HG03457 (cell line): ENCODE measurements around the gene TMEM132C.
A peak's percentile ranks its signal among the peaks of the same experiment; 100 is the strongest.
"Not testable (repeated sequence)": the region's sequence is repeated elsewhere in the genome, so short reads cannot be mapped to it uniquely, and the experiment has no call there.

Source experiments
- ATAC-seq: cut with Tn5 transposase; IDR thresholded peaks from one replicate; pipeline ENCODE4 v1.9.1; 2021; ENCODE audit warnings: moderate number of reproducible peaks; ENCODE audit not compliant: unreplicated experiment

The TMEM132C gene

GRCh38 chr12:128603573-128604115 is 336.7 kb downstream of the TMEM132C start:
- no peak for ATAC-seq

- not testable (repeated sequence) for ATAC-seq
These were observed 337.2 kb downstream of the TMEM132C start for GRCh38 chr12:128604219-128604618.

GRCh38 chr12:128606051-128606450 is 339.1 kb downstream of the TMEM132C start:
- no peak for ATAC-seq

- no peak for ATAC-seq
These were observed 339.6 kb downstream of the TMEM132C start for GRCh38 chr12:128606538-128606937.

- ATAC-seq = no peak
These were observed 340.0 kb downstream of the TMEM132C start for GRCh38 chr12:128606970-128607369.

- no peak for ATAC-seq
These were observed 340.7 kb downstream of the TMEM132C start for GRCh38 chr12:128607641-128608040.

- ATAC-seq = no peak
These were observed 342.9 kb downstream of the TMEM132C start for GRCh38 chr12:128609861-128610260.

- no peak for ATAC-seq
These were observed 344.8 kb downstream of the TMEM132C start for GRCh38 chr12:128611736-128612135.

GRCh38 chr12:128612150-128612850 is 345.3 kb downstream of the TMEM132C start:
- no peak for ATAC-seq

- ATAC-seq = no peak
These were observed 347.0 kb downstream of the TMEM132C start for GRCh38 chr12:128613837-128614590.

- no peak for ATAC-seq
These were observed 350.4 kb downstream of the TMEM132C start for GRCh38 chr12:128617304-128617833.

- ATAC-seq = no peak
These were observed 352.3 kb downstream of the TMEM132C start for GRCh38 chr12:128619263-128619662.

GRCh38 chr12:128621304-128621703 is 354.3 kb downstream of the TMEM132C start:
- no peak for ATAC-seq

GRCh38 chr12:128623748-128624147 is 356.8 kb downstream of the TMEM132C start:
- no peak for ATAC-seq

GRCh38 chr12:128626808-128627320 is 359.9 kb downstream of the TMEM132C start:
- ATAC-seq = no peak

GRCh38 chr12:128627659-128628058 is 360.7 kb downstream of the TMEM132C start:
- no peak for ATAC-seq

GRCh38 chr12:128629979-128630378 is 363.0 kb downstream of the TMEM132C start:
- no peak for ATAC-seq

GRCh38 chr12:128637642-128638606 is 371.0 kb downstream of the TMEM132C start:
- peak; percentile 96 for ATAC-seq

- no peak for ATAC-seq
These were observed 372.1 kb downstream of the TMEM132C start for GRCh38 chr12:128639089-128639488.

GRCh38 chr12:128643155-128643554 is 376.2 kb downstream of the TMEM132C start:
- no peak for ATAC-seq
